Body of pancreas (tissue), 4 donors: Measurements from ENCODE around the gene MRM2. TPM values are rescaled to one million over a fixed set of nuclear protein-coding genes. Genes with fewer than 3 reads are reported as not detected.

Experiments used
- ATAC-seq: fragments of 150-250 bp; one replicate; pipeline ENCODE4 v1.9.1; 2016
- DNase-seq, 4 donors: peaks; one replicate each; pipeline ENCODE4 v3.0.0-alpha.2; 2019
- H3K27ac ChIP-seq, 4 donors: fragments of 200-600 bp; sonication (generic); 1 replicate in 3 of 4; 2 replicates in 1 of 4; pipeline versions ENCODE4 v1.5.1 to v1.6.1; 2016 to 2019; ENCODE audit warnings: mild to moderate bottlenecking in 1 of 4, mixed read lengths in 1 of 4, moderate library complexity in 1 of 4
- H3K27me3 ChIP-seq, 2 donors: fragments of 200-600 bp; sonication (generic); one replicate each; pipeline ENCODE4 v1.6.0; 2016; ENCODE audit warnings: mild to moderate bottlenecking in 1 of 2
- H3K36me3 ChIP-seq, 2 donors: fragments of 200-600 bp; sonication (generic); replicated peaks in 1 of 2; 2 replicates each; pipeline ENCODE4 v1.5.1; 2016; ENCODE audit warnings: low read depth in 2 of 2; ENCODE audit not compliant: insufficient read depth in 1 of 2
- H3K4me1 ChIP-seq: fragments of 200-600 bp; sonication (generic); one replicate; pipeline ENCODE4 v1.6.0; 2016
- H3K4me3 ChIP-seq, 2 donors: fragments of 200-600 bp; sonication (generic); 1 replicate in 1 of 2; 2 replicates in 1 of 2; pipeline ENCODE4 v1.5.1; 2016 to 2019
- H3K9me3 ChIP-seq, 3 donors: fragments of 200-600 bp; sonication (generic); 1 replicate in 2 of 3; 2 replicates in 1 of 3; pipeline ENCODE4 v1.5.1; 2016
- POLR2A ChIP-seq, 3 donors: fragments of 450-650 bp; IDR thresholded peaks; one replicate each; pipeline ENCODE4 v1.6.1; 2016; ENCODE audit warnings: antibody characterized with exemption in 3 of 3, mild to moderate bottlenecking in 2 of 3
- WGBS, 2 donors: methylation state at CpG; one replicate each; pipeline ENCODE4 v1.1.5; 2017; 5-methylcytosine and 5-hydroxymethylcytosine counted together
- intact Hi-C: fragments of 100-400 bp; cut with DNase I; formaldehyde crosslinking; loops from one replicate; pipeline ENCODE4 v1.15.1; 2023
- total RNA-seq, 2 donors: library from RNA; depleted of rRNA; stranded (reverse); fragments of >200 nt; gene quantifications; one replicate each; pipeline ENCODE4 v1.1.0, GENCODE V29; 2016
- TF ChIP-seq, protein P1 (sequence below), 7 experiments: fragments of 450-650 bp in 4 of 7; fragments of 200-600 bp in 3 of 7; sonication (generic) in 3 of 7; IDR thresholded peaks; one replicate each; pipeline ENCODE4 v1.5.1; 2016 to 2019; ENCODE audit warnings: antibody characterized with exemption in 7 of 7

The MRM2 gene
- total RNA-seq, 2 donors from 2014 or later = 7.6 to 8.8 TPM

DNA sequence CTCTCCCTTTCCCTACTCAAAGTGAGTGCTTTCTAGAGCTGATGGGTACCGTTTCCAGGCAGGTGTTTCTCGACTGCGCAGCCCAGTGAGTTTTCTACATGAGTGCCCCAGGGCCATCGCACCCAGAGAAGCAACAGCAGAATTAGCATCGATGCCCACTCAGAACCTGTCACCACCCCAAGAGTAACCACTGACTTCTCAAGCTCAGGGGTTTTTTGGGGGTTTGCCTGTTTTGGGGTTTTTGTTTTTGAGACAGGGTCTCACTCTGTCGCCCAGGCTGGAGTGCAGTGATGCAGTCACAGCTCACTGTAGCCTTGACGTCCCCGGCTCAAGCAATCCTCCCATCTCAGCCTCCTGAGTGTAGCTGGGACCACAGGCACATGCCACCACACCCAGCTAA is 46.5 kb upstream of the MRM2 start:
- no peak for DNase-seq
- no peak overlapping the region for H3K4me3 ChIP-seq
- no peaks in the 10 kb centered on the region for H3K9me3 ChIP-seq
- no peaks in the 10 kb centered on the region for H3K27me3 ChIP-seq
- H3K27ac ChIP-seq = no peak overlapping the region
- intact Hi-C loops = no loop called here
- no peaks in the 10 kb centered on the region for H3K36me3 ChIP-seq
- no peak for TF ChIP-seq POLR2A (IDR thresholded peaks at IDR 0.05)
- TF ChIP-seq, protein P1, sequence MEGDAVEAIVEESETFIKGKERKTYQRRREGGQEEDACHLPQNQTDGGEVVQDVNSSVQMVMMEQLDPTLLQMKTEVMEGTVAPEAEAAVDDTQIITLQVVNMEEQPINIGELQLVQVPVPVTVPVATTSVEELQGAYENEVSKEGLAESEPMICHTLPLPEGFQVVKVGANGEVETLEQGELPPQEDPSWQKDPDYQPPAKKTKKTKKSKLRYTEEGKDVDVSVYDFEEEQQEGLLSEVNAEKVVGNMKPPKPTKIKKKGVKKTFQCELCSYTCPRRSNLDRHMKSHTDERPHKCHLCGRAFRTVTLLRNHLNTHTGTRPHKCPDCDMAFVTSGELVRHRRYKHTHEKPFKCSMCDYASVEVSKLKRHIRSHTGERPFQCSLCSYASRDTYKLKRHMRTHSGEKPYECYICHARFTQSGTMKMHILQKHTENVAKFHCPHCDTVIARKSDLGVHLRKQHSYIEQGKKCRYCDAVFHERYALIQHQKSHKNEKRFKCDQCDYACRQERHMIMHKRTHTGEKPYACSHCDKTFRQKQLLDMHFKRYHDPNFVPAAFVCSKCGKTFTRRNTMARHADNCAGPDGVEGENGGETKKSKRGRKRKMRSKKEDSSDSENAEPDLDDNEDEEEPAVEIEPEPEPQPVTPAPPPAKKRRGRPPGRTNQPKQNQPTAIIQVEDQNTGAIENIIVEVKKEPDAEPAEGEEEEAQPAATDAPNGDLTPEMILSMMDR (IDR thresholded peaks at IDR 0.05) = no peak
- no peaks in the 10 kb centered on the region for H3K4me1 ChIP-seq
- no peak for ATAC-seq
- 89% methylated on average over 8 of the region's 8 CpGs for WGBS, 2 donors

DNA sequence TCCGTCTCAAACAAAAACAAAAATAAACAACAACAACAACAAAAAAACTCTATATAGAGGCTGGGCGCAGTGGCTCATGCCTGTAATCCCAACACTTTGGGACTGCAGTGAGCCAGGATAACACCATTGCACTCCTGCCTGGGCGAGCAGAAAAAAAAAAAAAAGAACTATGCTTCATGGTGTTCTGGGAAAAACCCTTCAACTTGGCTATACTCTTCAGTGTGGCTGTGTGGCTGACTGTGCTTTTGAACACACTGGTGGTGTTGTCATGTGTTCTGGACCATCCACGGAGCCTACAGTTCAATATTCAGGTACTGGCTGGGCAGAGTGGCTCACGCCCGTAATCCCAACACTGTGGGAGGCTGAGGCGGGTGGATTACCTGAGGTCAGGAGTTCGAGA is 45.7 kb upstream of the MRM2 start:
- DNase-seq (no peak), ATAC-seq (no peak)
- Histone ChIP-seq H3K27ac (no peak overlapping the region), H3K9me3 (no peaks in the 10 kb centered on the region), H3K27me3 (no peaks in the 10 kb centered on the region), H3K36me3 (no peaks in the 10 kb centered on the region), H3K4me3 (no peak overlapping the region), H3K4me1 (no peaks in the 10 kb centered on the region)
- TF ChIP-seq POLR2A (IDR thresholded peaks at IDR 0.05) = no peak
- 78 to 90% methylated on average over 4 to 8 of the region's 8 CpGs for WGBS, 2 donors
- intact Hi-C loops = no loop called here

- intact Hi-C loops = no loop called here
- TF ChIP-seq POLR2A (IDR thresholded peaks at IDR 0.05) = no peak
- TF ChIP-seq, protein P1 (IDR thresholded peaks at IDR 0.05) = no peak
- Histone ChIP-seq H3K4me1 (peaks cover 5% of the 10 kb centered on the region), H3K9me3 (no peaks in the 10 kb centered on the region), H3K4me3 (no peak overlapping the region), H3K36me3 (no peaks in the 10 kb centered on the region), H3K27ac (no peak overlapping the region), H3K27me3 (no peaks in the 10 kb centered on the region)
- WGBS, 2 donors = 93% methylated on average over 12 to 20 of the region's 20 CpGs
- DNase-seq (no peak), ATAC-seq (no peak)
These were observed 41.1 kb upstream of the MRM2 start for GRCh38 chr7:2283074-2283473.

DNA sequence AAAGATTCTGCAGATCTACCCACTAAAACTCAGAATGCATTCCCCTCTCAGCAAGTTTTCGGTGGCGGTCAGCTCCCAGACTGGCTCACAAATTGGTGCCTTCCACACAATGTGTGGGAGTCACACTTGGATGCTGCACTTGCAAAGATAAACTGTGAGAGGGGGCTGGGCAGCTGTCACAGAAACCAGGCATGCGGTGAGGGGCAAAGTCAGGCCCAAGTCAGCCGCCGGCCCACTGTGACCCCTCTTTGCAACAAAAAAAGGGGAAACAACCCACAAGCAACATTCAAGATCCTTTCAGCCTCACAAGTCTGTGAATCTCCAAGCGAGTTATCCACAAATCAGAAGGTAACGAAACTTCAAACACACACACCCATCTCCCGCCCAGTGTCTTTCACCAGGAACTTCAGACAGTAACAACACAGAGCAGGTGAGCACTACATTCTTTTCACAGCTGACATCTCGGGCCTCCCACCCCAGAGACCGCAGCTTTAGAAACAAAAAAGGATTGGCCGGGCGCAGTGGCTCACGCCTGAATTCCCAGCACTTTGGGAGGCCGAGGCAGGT is 40.3 kb upstream of the MRM2 start:
- WGBS, 2 donors = 90 to 93% methylated on average over 13 to 14 of the region's 14 CpGs
- no peaks in the 10 kb centered on the region for H3K9me3 ChIP-seq
- peak overlapping the region in 1 of 4 donors; percentile 16 for H3K27ac ChIP-seq
- no peak overlapping the region for H3K4me3 ChIP-seq
- no peaks in the 10 kb centered on the region for H3K27me3 ChIP-seq
- ATAC-seq = no peak
- peaks cover 5% of the 10 kb centered on the region for H3K4me1 ChIP-seq
- DNase-seq = no peak
- H3K36me3 ChIP-seq = no peaks in the 10 kb centered on the region
- TF ChIP-seq POLR2A (IDR thresholded peaks at IDR 0.05) = no peak
- TF ChIP-seq, protein P1 (IDR thresholded peaks at IDR 0.05) = no peak
- intact Hi-C loops = no loop called here

GRCh38 chr7:2281541-2281940 is 39.5 kb upstream of the MRM2 start:
- TF ChIP-seq POLR2A (IDR thresholded peaks at IDR 0.05) = no peak
- TF ChIP-seq, protein P1 (IDR thresholded peaks at IDR 0.05) = no peak
- DNase-seq (peak in 2 of 4 donors; percentile 13 to 17), ATAC-seq (no peak)
- intact Hi-C loops = no loop called here
- Histone ChIP-seq H3K9me3 (no peaks in the 10 kb centered on the region), H3K27ac (peak overlapping the region in 1 of 4 donors; percentile 16), H3K36me3 (no peaks in the 10 kb centered on the region), H3K4me3 (no peak overlapping the region), H3K4me1 (peaks cover 5% of the 10 kb centered on the region), H3K27me3 (no peaks in the 10 kb centered on the region)
- WGBS, 2 donors = 74 to 89% methylated on average over 7 to 9 of the region's 9 CpGs
